Measurements from ENCODE around the gene PTPRD. TPM values are rescaled to one million over a fixed set of nuclear protein-coding genes. Genes with fewer than 3 reads are reported as not detected.

PTPRD gene
- total RNA-seq, 2 experiments from 2014 or later: 0.10 TPM; not detected in 1

GRCh38 chr9:8560560-8561525, 2052.0 kb downstream of the PTPRD start:
- no peaks in the 10 kb centered on the region for H3K4me1 Mint-ChIP-seq (ENCODE audit: low read depth)
- H3K27ac Mint-ChIP-seq: no peak overlapping the region
- intact Hi-C loops (cut with micrococcal nuclease): no loop called here
- ChIA-PET CTCF (no interaction called here), POLR2A (interaction anchor here (0.6 kb wide), 1 partner anchor 20 kb away, joined by 7 read pairs; no protein-coding TSS in a partner anchor)
- H3K27me3 Mint-ChIP-seq: peaks cover 1% of the 10 kb centered on the region
- no peaks in the 10 kb centered on the region for H3K36me3 Mint-ChIP-seq
- no peaks in the 10 kb centered on the region for H3K9me3 Mint-ChIP-seq
- DNase-seq: no peak
- H3K4me3 Mint-ChIP-seq: no peak overlapping the region

- Mint-ChIP-seq H3K36me3 (no peaks in the 10 kb centered on the region), H3K4me3 (no peak overlapping the region), H3K9me3 (no peaks in the 10 kb centered on the region), H3K4me1 (ENCODE audit: low read depth) (no peaks in the 10 kb centered on the region), H3K27me3 (peaks cover 1% of the 10 kb centered on the region), H3K27ac (no peak overlapping the region)
- intact Hi-C loops (cut with micrococcal nuclease): no loop called here
- ChIA-PET CTCF (no interaction called here), POLR2A (no interaction called here)
- DNase-seq: no peak
Measured at GRCh38 chr9:8558176-8558575, 2054.6 kb downstream of the PTPRD start.

- H3K27me3 Mint-ChIP-seq: no peaks in the 10 kb centered on the region
- no peaks in the 10 kb centered on the region for H3K9me3 Mint-ChIP-seq
- no peak overlapping the region for H3K27ac Mint-ChIP-seq
- no peaks in the 10 kb centered on the region for H3K4me1 Mint-ChIP-seq (ENCODE audit: low read depth)
- intact Hi-C loops (cut with micrococcal nuclease): no loop called here
- DNase-seq: no peak
- no peaks in the 10 kb centered on the region for H3K36me3 Mint-ChIP-seq
- POLR2A ChIA-PET: no interaction called here
- no peak overlapping the region for H3K4me3 Mint-ChIP-seq
- CTCF ChIA-PET: no interaction called here
Measured at GRCh38 chr9:8555762-8556500, 2056.9 kb downstream of the PTPRD start.

GRCh38 chr9:8553444-8553843, 2059.4 kb downstream of the PTPRD start:
- intact Hi-C loops (cut with micrococcal nuclease): no loop called here
- H3K27me3 Mint-ChIP-seq: no peaks in the 10 kb centered on the region
- no peaks in the 10 kb centered on the region for H3K36me3 Mint-ChIP-seq
- no peak for DNase-seq
- POLR2A ChIA-PET: no interaction called here
- no peak overlapping the region for H3K4me3 Mint-ChIP-seq
- H3K4me1 Mint-ChIP-seq (ENCODE audit: low read depth): no peaks in the 10 kb centered on the region
- H3K9me3 Mint-ChIP-seq: no peaks in the 10 kb centered on the region
- H3K27ac Mint-ChIP-seq: no peak overlapping the region
- CTCF ChIA-PET: no interaction called here

- H3K4me3 Mint-ChIP-seq: no peak overlapping the region
- no peaks in the 10 kb centered on the region for H3K4me1 Mint-ChIP-seq (ENCODE audit: low read depth)
- H3K36me3 Mint-ChIP-seq: no peaks in the 10 kb centered on the region
- H3K27me3 Mint-ChIP-seq: no peaks in the 10 kb centered on the region
- CTCF ChIA-PET: no interaction called here
- no peaks in the 10 kb centered on the region for H3K9me3 Mint-ChIP-seq
- intact Hi-C loops (cut with micrococcal nuclease): no loop called here
- no peak for DNase-seq
- H3K27ac Mint-ChIP-seq: no peak overlapping the region
- POLR2A ChIA-PET: no interaction called here
Measured at GRCh38 chr9:8552732-8553131, 2060.1 kb downstream of the PTPRD start.

- H3K4me1 Mint-ChIP-seq (ENCODE audit: low read depth): no peaks in the 10 kb centered on the region
- H3K4me3 Mint-ChIP-seq: no peak overlapping the region
- CTCF ChIA-PET: no interaction called here
- POLR2A ChIA-PET: no interaction called here
- H3K27ac Mint-ChIP-seq: no peak overlapping the region
- no peaks in the 10 kb centered on the region for H3K9me3 Mint-ChIP-seq
- no peaks in the 10 kb centered on the region for H3K36me3 Mint-ChIP-seq
- intact Hi-C loops (cut with micrococcal nuclease): no loop called here
- no peaks in the 10 kb centered on the region for H3K27me3 Mint-ChIP-seq
- no peak for DNase-seq
Measured at GRCh38 chr9:8549214-8549613, 2063.6 kb downstream of the PTPRD start.

GRCh38 chr9:8543219-8543618, 2069.6 kb downstream of the PTPRD start:
- intact Hi-C loops (cut with micrococcal nuclease): no loop called here
- Mint-ChIP-seq H3K27me3 (no peaks in the 10 kb centered on the region), H3K4me1 (ENCODE audit: low read depth) (no peaks in the 10 kb centered on the region), H3K4me3 (no peak overlapping the region), H3K36me3 (no peaks in the 10 kb centered on the region), H3K27ac (no peak overlapping the region), H3K9me3 (no peaks in the 10 kb centered on the region)
- no peak for DNase-seq
- ChIA-PET CTCF (no interaction called here), POLR2A (no interaction called here)

GRCh38 chr9:8542537-8542936, 2070.3 kb downstream of the PTPRD start:
- CTCF ChIA-PET: no interaction called here

GRCh38 chr9:8539681-8540197, 2073.1 kb downstream of the PTPRD start:
- Mint-ChIP-seq H3K4me1 (ENCODE audit: low read depth) (no peaks in the 10 kb centered on the region), H3K9me3 (no peaks in the 10 kb centered on the region), H3K4me3 (no peak overlapping the region), H3K27me3 (no peaks in the 10 kb centered on the region), H3K36me3 (no peaks in the 10 kb centered on the region), H3K27ac (no peak overlapping the region)
- ChIA-PET CTCF (no interaction called here), POLR2A (no interaction called here)
- intact Hi-C loops (cut with micrococcal nuclease): no loop called here
- DNase-seq: no peak

More at GRCh38 chr9:8542537-8542936, 2070.3 kb downstream of the PTPRD start:
- POLR2A ChIA-PET: no interaction called here
- no peak for DNase-seq
- intact Hi-C loops (cut with micrococcal nuclease): no loop called here
- Mint-ChIP-seq H3K4me1 (ENCODE audit: low read depth) (no peaks in the 10 kb centered on the region), H3K27me3 (no peaks in the 10 kb centered on the region), H3K4me3 (no peak overlapping the region), H3K9me3 (no peaks in the 10 kb centered on the region), H3K27ac (no peak overlapping the region), H3K36me3 (no peaks in the 10 kb centered on the region)

GRCh38 chr9:8536845-8537244, 2076.0 kb downstream of the PTPRD start:
- H3K4me3 Mint-ChIP-seq: no peak overlapping the region
- intact Hi-C loops (cut with micrococcal nuclease): no loop called here
- H3K27ac Mint-ChIP-seq: no peak overlapping the region
- no peak for DNase-seq
- no peaks in the 10 kb centered on the region for H3K9me3 Mint-ChIP-seq
- H3K27me3 Mint-ChIP-seq: no peaks in the 10 kb centered on the region
- ChIA-PET POLR2A (no interaction called here), CTCF (no interaction called here)
- H3K36me3 Mint-ChIP-seq: no peaks in the 10 kb centered on the region
- H3K4me1 Mint-ChIP-seq (ENCODE audit: low read depth): no peaks in the 10 kb centered on the region

- no peaks in the 10 kb centered on the region for H3K4me1 Mint-ChIP-seq (ENCODE audit: low read depth)
- H3K27ac Mint-ChIP-seq: no peak overlapping the region
- H3K36me3 Mint-ChIP-seq: no peaks in the 10 kb centered on the region
- no peaks in the 10 kb centered on the region for H3K9me3 Mint-ChIP-seq
- no peak for DNase-seq
- CTCF ChIA-PET: no interaction called here
- intact Hi-C loops (cut with micrococcal nuclease): no loop called here
- POLR2A ChIA-PET: no interaction called here
- H3K27me3 Mint-ChIP-seq: no peaks in the 10 kb centered on the region
- no peak overlapping the region for H3K4me3 Mint-ChIP-seq
Measured at GRCh38 chr9:8534828-8535227, 2078.0 kb downstream of the PTPRD start.

- intact Hi-C loops (cut with micrococcal nuclease): no loop called here
- DNase-seq: no peak
- Mint-ChIP-seq H3K27me3 (no peaks in the 10 kb centered on the region), H3K27ac (no peak overlapping the region), H3K4me1 (ENCODE audit: low read depth) (no peaks in the 10 kb centered on the region), H3K36me3 (no peaks in the 10 kb centered on the region), H3K9me3 (no peaks in the 10 kb centered on the region), H3K4me3 (no peak overlapping the region)
- CTCF ChIA-PET: no interaction called here
- POLR2A ChIA-PET: no interaction called here
Measured at GRCh38 chr9:8533681-8534080, 2079.1 kb downstream of the PTPRD start.
